ENCODE results near the gene MAP4K2. TPM values are rescaled to one million over a fixed set of nuclear protein-coding genes. Genes with fewer than 3 reads are reported as not detected.
A peak's percentile ranks its signal among the peaks of the same experiment; 100 is the strongest.

The MAP4K2 gene
- total and polyA plus RNA-seq, 2 of the 13 experiments (the other 11 are each of a cell fraction or from before 2014, with no cell fraction given), result 8.3 to 17.6 TPM

- TF ChIP-seq FOXP4 (CRISPR knock-in tag; IDR thresholded peaks at IDR 0.05) (peak; percentile 55), ZNF589 (CRISPR knock-in tag; conservative IDR thresholded peaks at IDR 0.05) (no peak), HMG20A (CRISPR knock-in tag; IDR thresholded peaks at IDR 0.05; ENCODE audit: borderline replicate concordance) (no peak; the same call in 1 of the 2 replicates), SOX5 (CRISPR knock-in tag; IDR thresholded peaks at IDR 0.05; ENCODE audit: borderline replicate concordance) (peak; percentile 15; the same call in 1 of the 2 replicates), ZNF710 (CRISPR knock-in tag; IDR thresholded peaks at IDR 0.05; ENCODE audit: borderline replicate concordance) (no peak), FOXA1 (IDR thresholded peaks at IDR 0.05) (no peak), FOXA1 (CRISPR knock-in tag; IDR thresholded peaks at IDR 0.05) (peak; percentile 75), MTA1 (CRISPR knock-in tag; IDR thresholded peaks at IDR 0.05; ENCODE audit: borderline replicate concordance) (peak; percentile 79; the same call in 1 of the 2 replicates), MEIS2 (CRISPR knock-in tag; IDR thresholded peaks at IDR 0.05) (0 out of 2 replicates have a peak, but pooled peaks have one; percentile 44), ZBTB7B (CRISPR knock-in tag; IDR thresholded peaks at IDR 0.05) (peak; percentile 75; the same call in 1 of the 2 replicates), RAD21 (CRISPR knock-in tag; IDR thresholded peaks at IDR 0.05) (no peak), CHD4 (IDR thresholded peaks at IDR 0.05; ENCODE audit: borderline replicate concordance, low read length) (no peak), ZNF335 (CRISPR knock-in tag; IDR thresholded peaks at IDR 0.05) (0 out of 2 replicates have a peak, but pooled peaks have one; percentile 54), UBTF (CRISPR knock-in tag; IDR thresholded peaks at IDR 0.05) (0 out of 2 replicates have a peak, but pooled peaks have one; percentile 37), HNRNPL (IDR thresholded peaks at IDR 0.05; ENCODE audit: low read depth, low read length) (peak; percentile 90), SMAD1 (CRISPR knock-in tag; IDR thresholded peaks at IDR 0.05; ENCODE audit: borderline replicate concordance, low read depth) (no peak), ZNF766 (CRISPR knock-in tag; IDR thresholded peaks at IDR 0.05; ENCODE audit: borderline replicate concordance) (no peak), MXD3 (CRISPR knock-in tag; IDR thresholded peaks at IDR 0.05) (peak; percentile 37; the same call in 1 of the 2 replicates), MNT (IDR thresholded peaks at IDR 0.05) (peak; percentile 97)
- TF ChIP-seq, protein P1, sequence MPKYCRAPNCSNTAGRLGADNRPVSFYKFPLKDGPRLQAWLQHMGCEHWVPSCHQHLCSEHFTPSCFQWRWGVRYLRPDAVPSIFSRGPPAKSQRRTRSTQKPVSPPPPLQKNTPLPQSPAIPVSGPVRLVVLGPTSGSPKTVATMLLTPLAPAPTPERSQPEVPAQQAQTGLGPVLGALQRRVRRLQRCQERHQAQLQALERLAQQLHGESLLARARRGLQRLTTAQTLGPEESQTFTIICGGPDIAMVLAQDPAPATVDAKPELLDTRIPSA (CRISPR knock-in tag; IDR thresholded peaks at IDR 0.05; ENCODE audit: borderline replicate concordance), result no peak
Measured at GRCh38 chr11:64842851-64843685, 40.1 kb upstream of the MAP4K2 start (continued).
